Measurements from ENCODE around the gene PMVK.

PMVK gene

DNA sequence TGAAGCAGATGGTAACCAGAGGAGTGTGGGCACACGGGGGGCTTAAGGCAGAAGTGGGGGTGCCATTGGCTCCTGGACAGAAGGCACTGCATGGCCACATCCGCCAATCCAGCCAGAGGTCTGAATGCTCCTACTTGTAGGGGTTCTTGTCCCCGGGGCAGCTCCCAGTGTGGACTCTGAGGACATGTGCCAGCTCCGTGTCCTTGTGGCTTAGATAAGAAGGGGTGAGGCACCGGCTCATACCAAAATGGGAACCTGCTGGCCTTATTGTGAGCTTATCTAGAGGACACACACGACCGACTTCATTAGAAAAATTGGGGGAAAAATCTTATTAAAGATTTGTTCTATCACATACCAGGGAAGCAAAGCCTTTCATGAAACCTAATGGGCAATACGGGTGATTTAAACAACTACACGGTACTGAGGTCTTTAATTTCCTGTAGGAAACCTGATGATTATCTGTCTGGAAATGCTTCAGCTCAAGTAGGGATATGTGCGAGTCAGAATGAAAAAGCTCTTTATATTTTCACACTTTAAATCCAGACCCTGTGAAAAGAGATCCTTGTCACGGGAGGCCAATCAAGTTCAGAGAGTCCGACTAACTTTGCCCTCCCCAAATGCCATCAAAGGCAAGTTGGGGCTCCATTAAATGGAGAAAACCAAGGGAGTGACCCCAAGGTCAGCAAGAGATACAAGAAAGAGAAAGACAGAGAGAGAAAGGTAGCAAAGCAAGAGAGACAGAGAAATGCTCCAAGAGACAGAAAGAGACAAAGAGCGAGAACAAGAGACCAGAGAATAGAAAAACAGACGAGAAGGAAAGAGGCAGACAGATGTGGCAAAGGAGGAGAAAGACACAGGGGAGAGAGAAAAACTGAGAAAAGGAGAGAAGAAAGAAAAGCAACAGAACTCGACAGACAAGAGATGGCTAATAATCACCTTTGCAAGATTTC, 52.3 kb downstream of the PMVK start:
- ATAC-seq (ENCODE audit: low read depth) (no peak), DNase-seq (ENCODE audit: low spot score) (no peak)
- Histone ChIP-seq H3K27me3 (ENCODE audit: insufficient read depth, poor library complexity, severe bottlenecking) (no peaks in the 10 kb centered on the region), H3K9me3 (ENCODE audit: severe bottlenecking) (no peaks in the 10 kb centered on the region), H3K27ac (ENCODE audit: poor library complexity, severe bottlenecking) (no peak overlapping the region), H3K4me3 (ENCODE audit: severe bottlenecking) (no peak overlapping the region), H3K4me1 (ENCODE audit: insufficient read depth, poor library complexity, severe bottlenecking) (no peaks in the 10 kb centered on the region), H3K36me3 (ENCODE audit: low read depth) (no peaks in the 10 kb centered on the region)
- TF ChIP-seq, protein P1, sequence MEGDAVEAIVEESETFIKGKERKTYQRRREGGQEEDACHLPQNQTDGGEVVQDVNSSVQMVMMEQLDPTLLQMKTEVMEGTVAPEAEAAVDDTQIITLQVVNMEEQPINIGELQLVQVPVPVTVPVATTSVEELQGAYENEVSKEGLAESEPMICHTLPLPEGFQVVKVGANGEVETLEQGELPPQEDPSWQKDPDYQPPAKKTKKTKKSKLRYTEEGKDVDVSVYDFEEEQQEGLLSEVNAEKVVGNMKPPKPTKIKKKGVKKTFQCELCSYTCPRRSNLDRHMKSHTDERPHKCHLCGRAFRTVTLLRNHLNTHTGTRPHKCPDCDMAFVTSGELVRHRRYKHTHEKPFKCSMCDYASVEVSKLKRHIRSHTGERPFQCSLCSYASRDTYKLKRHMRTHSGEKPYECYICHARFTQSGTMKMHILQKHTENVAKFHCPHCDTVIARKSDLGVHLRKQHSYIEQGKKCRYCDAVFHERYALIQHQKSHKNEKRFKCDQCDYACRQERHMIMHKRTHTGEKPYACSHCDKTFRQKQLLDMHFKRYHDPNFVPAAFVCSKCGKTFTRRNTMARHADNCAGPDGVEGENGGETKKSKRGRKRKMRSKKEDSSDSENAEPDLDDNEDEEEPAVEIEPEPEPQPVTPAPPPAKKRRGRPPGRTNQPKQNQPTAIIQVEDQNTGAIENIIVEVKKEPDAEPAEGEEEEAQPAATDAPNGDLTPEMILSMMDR (IDR thresholded peaks at IDR 0.05; ENCODE audit: poor library complexity, severe bottlenecking): no peak

GRCh38 chr1:154881820-154882535, 54.5 kb downstream of the PMVK start:
- DNase-seq (ENCODE audit: low spot score) (no peak), ATAC-seq (ENCODE audit: low read depth) (peak; percentile 28; the same call in 1 of the 3 replicates)
- TF ChIP-seq, protein P1 (IDR thresholded peaks at IDR 0.05; ENCODE audit: poor library complexity, severe bottlenecking): no peak
- Histone ChIP-seq H3K27ac (ENCODE audit: poor library complexity, severe bottlenecking) (no peak overlapping the region), H3K9me3 (ENCODE audit: severe bottlenecking) (no peaks in the 10 kb centered on the region), H3K36me3 (ENCODE audit: low read depth) (no peaks in the 10 kb centered on the region), H3K27me3 (ENCODE audit: insufficient read depth, poor library complexity, severe bottlenecking) (no peaks in the 10 kb centered on the region), H3K4me3 (ENCODE audit: severe bottlenecking) (no peak overlapping the region), H3K4me1 (ENCODE audit: insufficient read depth, poor library complexity, severe bottlenecking) (peaks cover 4% of the 10 kb centered on the region)

GRCh38 chr1:154880671-154881070, 55.8 kb downstream of the PMVK start:
- ATAC-seq (ENCODE audit: low read depth): no peak

DNA sequence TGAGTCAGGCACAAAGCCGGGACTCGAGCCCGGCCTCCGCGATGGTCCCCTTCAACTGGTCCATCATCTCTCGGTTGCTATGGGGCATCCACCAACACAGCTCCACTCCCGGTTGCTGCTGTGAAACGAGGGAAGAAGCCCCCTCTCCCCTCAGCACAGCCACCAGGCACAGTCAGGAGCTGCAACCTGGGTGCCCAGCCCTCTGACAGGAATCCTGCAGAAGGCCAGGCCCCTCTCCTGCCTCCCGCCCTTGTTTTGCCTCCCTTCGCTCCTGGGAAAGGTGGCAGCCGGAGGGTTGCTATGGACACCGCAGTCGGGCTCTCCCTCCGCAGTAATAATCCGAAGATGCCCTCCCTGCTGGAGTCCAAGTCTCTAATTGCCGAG, 57.5 kb downstream of the PMVK start:
- no peak overlapping the region for H3K27ac ChIP-seq (ENCODE audit: poor library complexity, severe bottlenecking)
- TF ChIP-seq, protein P1 (IDR thresholded peaks at IDR 0.05; ENCODE audit: poor library complexity, severe bottlenecking): no peak
- no peak for DNase-seq (ENCODE audit: low spot score)

More at GRCh38 chr1:154880671-154881070, 55.8 kb downstream of the PMVK start:
- H3K27me3 ChIP-seq (ENCODE audit: insufficient read depth, poor library complexity, severe bottlenecking): no peaks in the 10 kb centered on the region
- H3K4me3 ChIP-seq (ENCODE audit: severe bottlenecking): no peak overlapping the region
- DNase-seq (ENCODE audit: low spot score): no peak
- no peak overlapping the region for H3K27ac ChIP-seq (ENCODE audit: poor library complexity, severe bottlenecking)
- TF ChIP-seq, protein P1 (IDR thresholded peaks at IDR 0.05; ENCODE audit: poor library complexity, severe bottlenecking): no peak
- H3K36me3 ChIP-seq (ENCODE audit: low read depth): no peaks in the 10 kb centered on the region
- peaks cover 4% of the 10 kb centered on the region for H3K4me1 ChIP-seq (ENCODE audit: insufficient read depth, poor library complexity, severe bottlenecking)
- no peaks in the 10 kb centered on the region for H3K9me3 ChIP-seq (ENCODE audit: severe bottlenecking)

More for the DNA sequence above, 57.5 kb downstream of the PMVK start:
- no peak overlapping the region for H3K4me3 ChIP-seq (ENCODE audit: severe bottlenecking)
- no peaks in the 10 kb centered on the region for H3K9me3 ChIP-seq (ENCODE audit: severe bottlenecking)
- H3K27me3 ChIP-seq (ENCODE audit: insufficient read depth, poor library complexity, severe bottlenecking): no peaks in the 10 kb centered on the region
- ATAC-seq (ENCODE audit: low read depth): no peak
- no peaks in the 10 kb centered on the region for H3K36me3 ChIP-seq (ENCODE audit: low read depth)
- peaks cover 4% of the 10 kb centered on the region for H3K4me1 ChIP-seq (ENCODE audit: insufficient read depth, poor library complexity, severe bottlenecking)

Measured in RWPE2 (cell line).